Measurements from ENCODE around the gene PADI3.

- no peak for TF ChIP-seq JUN (CRISPR knock-in tag; IDR thresholded peaks at IDR 0.05)
- no peak for TF ChIP-seq ELF4 (CRISPR knock-in tag; IDR thresholded peaks at IDR 0.05; ENCODE audit: low read depth)
- no peak for TF ChIP-seq CTCF (IDR thresholded peaks at IDR 0.05)
- TF ChIP-seq ATF2 (CRISPR knock-in tag; IDR thresholded peaks at IDR 0.05; ENCODE audit: borderline replicate concordance, low read depth) = no peak
- no peak for TF ChIP-seq CBFB (CRISPR knock-in tag; IDR thresholded peaks at IDR 0.05; ENCODE audit: low read depth)
- TF ChIP-seq EMX1 (CRISPR knock-in tag; IDR thresholded peaks at IDR 0.05) = no peak
Measured at GRCh38 chr1:17295292-17295691, 46.4 kb downstream of the PADI3 start.

Measured in WTC11 (cell line).